Right cardiac atrium (tissue), 5 donors: ENCODE measurements around the gene PPP2R2B. TPM values are rescaled to one million over a fixed set of nuclear protein-coding genes. Genes with fewer than 3 reads are reported as not detected.

Experiments used
- ATAC-seq, 2 donors: fragments of 200-7000 bp; cut with Tn5 transposase; one replicate each; pipeline versions ENCODE4 v1.8.0 to v1.9.1; 2020; ENCODE audit warnings: moderate library complexity in 2 of 2, mild to moderate bottlenecking in 1 of 2
- DNase-seq, 3 donors: peaks; one replicate each; pipeline ENCODE4 v3.0.0-alpha.2; 2020
- H3K27ac ChIP-seq: one replicate; pipeline ENCODE4 v1.5.1; 2013; ENCODE audit warnings: mild to moderate bottlenecking, low read length, control low read depth, moderate library complexity
- H3K27me3 ChIP-seq: one replicate; pipeline ENCODE4 v1.6.1; 2013; ENCODE audit not compliant: control insufficient read depth, insufficient read depth
- H3K4me1 ChIP-seq: one replicate; pipeline ENCODE4 v1.6.1; 2013; ENCODE audit warnings: low read length; ENCODE audit not compliant: control insufficient read depth, insufficient read depth
- H3K4me3 ChIP-seq: one replicate; pipeline ENCODE4 v1.5.1; 2013; ENCODE audit warnings: low read length, control low read depth
- H3K9me3 ChIP-seq: one replicate; pipeline ENCODE4 v1.6.1; 2013; ENCODE audit warnings: low read length; ENCODE audit not compliant: control insufficient read depth
- WGBS: extraction: QIAGEN DNeasy Blood & Tissue Kit; methylation state at CpG from one replicate; pipeline ENCODE4 v1.1.7; 2013; 5-methylcytosine and 5-hydroxymethylcytosine counted together
- intact Hi-C, 4 donors: fragments of 100-400 bp; cut with DNase I; formaldehyde crosslinking; loops; one replicate each; pipeline versions ENCODE4 v1.11.0 to v1.14.0; 2022 to 2023
- polyA plus RNA-seq: library from polyadenylated mRNA; stranded (reverse); fragments of 200-250 nt; gene quantifications from one replicate; pipeline ENCODE4 v1.2.3, GENCODE V29; 2013
- total RNA-seq, 4 donors: library from RNA; stranded (reverse); fragmentation: NEBNext Ultra II Directional; extraction: Animal tissue kit (Norgen Biotek cat#: 25700); gene quantifications; one replicate each; pipeline ENCODE4 v1.2.1, GENCODE V29; 2021
- donor health status: healthy with polysubstance abuse.
- donor health status: DM: no; HTN: yes; CAD: no.
- donor health status: DM: no; HTN: no; CAD: no.
- donor health status: DM: no; HTN: yes; CAD: no; lungs with severe emphysema.
- donor health status: DM: yes; HTN: yes; CAD: no.

PPP2R2B gene
- total and polyA plus RNA-seq, 5 donors, result 3.0 to 9.0 (median 3.5) TPM

DNA sequence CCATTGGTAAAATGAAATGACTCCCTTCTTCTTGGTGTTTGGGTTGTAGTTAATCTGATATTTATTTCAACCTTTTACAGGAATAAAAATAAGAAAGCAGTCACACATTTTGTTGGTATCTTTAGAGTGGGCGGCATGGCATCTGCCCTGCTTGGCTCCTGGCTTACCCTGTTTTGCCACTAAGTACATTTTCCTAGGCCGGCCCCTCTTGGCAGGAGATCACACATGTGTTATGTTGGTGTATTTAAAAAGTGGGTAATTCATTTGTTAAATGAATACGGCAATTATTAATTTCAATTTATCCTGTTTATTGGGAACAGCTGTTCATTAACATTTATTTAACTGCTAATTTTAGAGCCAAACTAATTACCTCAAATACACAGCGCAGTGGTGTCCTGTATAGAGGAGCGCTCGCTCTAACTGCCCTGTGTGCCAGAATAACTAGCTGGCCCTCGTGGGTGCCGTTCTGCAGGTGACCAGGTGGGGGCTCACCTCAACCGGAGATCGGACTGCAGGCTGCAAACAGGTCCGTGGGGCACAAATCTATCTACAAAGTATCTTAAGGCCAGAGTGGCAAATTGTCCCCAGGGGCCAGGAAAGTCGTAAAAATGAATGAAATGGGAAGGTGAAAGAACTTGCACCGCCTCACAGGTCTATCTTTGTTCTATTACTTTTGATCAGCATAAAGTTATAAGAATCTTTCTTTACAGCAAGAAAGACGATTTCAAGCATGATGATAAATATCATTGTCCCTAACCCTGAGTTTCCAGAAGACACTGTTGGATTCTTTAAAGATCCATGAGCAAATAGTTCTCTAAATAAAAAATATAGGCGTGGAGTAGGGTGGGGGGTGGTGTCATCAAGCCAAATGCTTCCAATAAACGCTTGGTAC lies 336.4 kb downstream of the PPP2R2B start:
- no peak overlapping the region for H3K4me3 ChIP-seq
- WGBS, result 29% methylated on average over 16 of the region's 16 CpGs

GRCh38 chr5:146540414-146540813 lies 338.1 kb downstream of the PPP2R2B start:
- Histone ChIP-seq H3K4me3 (no peak overlapping the region), H3K4me1 (no peaks in the 10 kb centered on the region), H3K27me3 (no peaks in the 10 kb centered on the region), H3K27ac (no peak overlapping the region), H3K9me3 (no peaks in the 10 kb centered on the region)
- intact Hi-C loops, result loop anchor here in 3 of 4 donors (5.0 kb wide), 2 partner anchors 427 to 647 kb away; no protein-coding TSS in a partner anchor
- 83% methylated on average over 2 of the region's 2 CpGs for WGBS
- DNase-seq (no peak), ATAC-seq (no peak)

More for the DNA sequence above, 336.4 kb downstream of the PPP2R2B start:
- DNase-seq, result peak; percentile 71 to 83 (median 82)
- peak; percentile 76 to 82 for ATAC-seq
- H3K4me1 ChIP-seq, result no peaks in the 10 kb centered on the region
- H3K9me3 ChIP-seq, result no peaks in the 10 kb centered on the region
- H3K27me3 ChIP-seq, result peaks cover 2% of the 10 kb centered on the region
- intact Hi-C loops, result loop anchor here in 3 of 4 donors (5.0 kb wide), 2 partner anchors 425 to 645 kb away; no protein-coding TSS in a partner anchor
- H3K27ac ChIP-seq, result no peak overlapping the region

GRCh38 chr5:146539973-146540372 lies 338.6 kb downstream of the PPP2R2B start:
- H3K4me3 ChIP-seq, result no peak overlapping the region
- H3K9me3 ChIP-seq, result no peaks in the 10 kb centered on the region
- H3K27ac ChIP-seq, result no peak overlapping the region
- no peak for DNase-seq
- no peaks in the 10 kb centered on the region for H3K4me1 ChIP-seq
- H3K27me3 ChIP-seq, result no peaks in the 10 kb centered on the region
- ATAC-seq, result no peak
- WGBS, result 91% methylated on average over 4 of the region's 4 CpGs
- intact Hi-C loops, result loop anchor here (5.0 to 10.0 kb wide), 4 partner anchors 425 to 655 kb away; no protein-coding TSS in a partner anchor

DNA sequence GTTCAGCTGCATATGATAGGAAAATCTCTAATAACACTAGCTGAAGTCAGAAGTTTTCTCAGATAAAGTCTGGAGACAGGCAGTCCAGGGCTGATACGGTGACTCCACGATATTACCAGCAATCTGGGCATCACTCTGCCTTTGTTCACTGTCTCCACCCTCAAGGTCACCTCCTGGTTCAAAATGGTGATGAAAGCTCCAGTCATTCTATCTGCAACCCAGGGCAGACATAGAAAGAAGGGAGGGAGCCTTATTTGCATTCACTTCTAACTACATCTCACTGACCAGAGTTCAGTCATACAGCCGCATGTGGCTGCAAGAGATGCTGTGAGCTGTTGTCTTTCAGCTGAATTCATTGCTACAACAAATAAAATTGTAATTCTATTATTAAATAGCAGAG lies 340.1 kb downstream of the PPP2R2B start:
- Histone ChIP-seq H3K4me3 (no peak overlapping the region), H3K27ac (no peak overlapping the region), H3K4me1 (no peaks in the 10 kb centered on the region), H3K27me3 (no peaks in the 10 kb centered on the region), H3K9me3 (no peaks in the 10 kb centered on the region)
- ATAC-seq, result no peak
- 45% methylated on average over 3 of the region's 3 CpGs for WGBS
- DNase-seq, result no peak
- intact Hi-C loops, result loop anchor here in 2 of 4 donors (10.0 kb wide), 2 partner anchors 426 to 656 kb away; no protein-coding TSS in a partner anchor

- intact Hi-C loops, result loop anchor here in 2 of 4 donors (10.0 kb wide), 2 partner anchors 431 to 661 kb away; no protein-coding TSS in a partner anchor
- Histone ChIP-seq H3K4me3 (no peak overlapping the region), H3K27ac (no peak overlapping the region), H3K9me3 (no peaks in the 10 kb centered on the region), H3K4me1 (no peaks in the 10 kb centered on the region), H3K27me3 (no peaks in the 10 kb centered on the region)
- DNase-seq (no peak), ATAC-seq (no peak)
- WGBS, result 0% methylated on average over 1 of the region's 1 CpG
Observed at GRCh38 chr5:146533882-146534281, 344.7 kb downstream of the PPP2R2B start.

DNA sequence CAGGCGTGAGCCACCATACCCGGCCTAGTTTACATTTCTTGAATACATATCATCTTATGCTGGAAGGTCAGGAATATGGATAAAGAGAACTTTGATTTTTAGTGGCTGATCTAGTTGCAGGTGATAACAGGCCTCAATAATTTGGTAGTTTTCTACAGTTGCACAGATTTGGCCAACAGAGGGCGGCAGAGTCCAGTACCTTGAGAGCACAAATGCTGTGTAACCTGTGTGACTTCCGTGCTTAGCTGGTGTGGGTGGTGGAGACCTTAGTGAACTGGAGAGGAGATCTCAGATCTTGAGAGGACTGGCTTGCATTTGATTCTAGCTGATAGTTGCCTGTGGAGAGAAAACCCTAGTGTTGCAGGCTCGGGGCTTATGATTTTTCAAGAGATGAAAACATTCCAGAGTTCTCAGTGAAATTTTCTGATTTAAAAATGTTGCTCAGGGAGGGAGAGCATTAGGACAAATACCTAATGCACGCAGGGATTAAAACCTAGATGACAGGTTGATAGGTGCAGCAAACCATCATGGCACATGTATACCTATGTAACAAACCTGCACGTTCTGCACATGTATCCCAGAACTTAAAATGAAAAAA lies 345.2 kb downstream of the PPP2R2B start:
- DNase-seq (peak; percentile 54 to 79 (median 67)), ATAC-seq (peak; percentile 64 to 68)
- WGBS, result 38% methylated on average over 7 of the region's 7 CpGs
- Histone ChIP-seq H3K27ac (no peak overlapping the region), H3K9me3 (no peaks in the 10 kb centered on the region), H3K4me3 (no peak overlapping the region), H3K4me1 (no peaks in the 10 kb centered on the region), H3K27me3 (no peaks in the 10 kb centered on the region)
- intact Hi-C loops, result loop anchor here in 2 of 4 donors (10.0 kb wide), 2 partner anchors 431 to 661 kb away; no protein-coding TSS in a partner anchor
